HepG2 (cell line): ENCODE results near the gene C11orf91.
"Not testable (repeated sequence)": the region's sequence is repeated elsewhere in the genome, so short reads cannot be mapped to it uniquely, and the experiment has no call there.

Source experiments
- ADNP ChIP-seq: sonication (generic); formaldehyde crosslinking; IDR thresholded peaks from 2 replicates; pipeline ENCODE4 v1.4.0; 2020; ENCODE audit warnings: missing genetic modification reagents
- BRCA1 ChIP-seq: sonication (generic); formaldehyde crosslinking; IDR thresholded peaks from 2 replicates; pipeline ENCODE4 v1.4.0; 2020; ENCODE audit warnings: missing genetic modification reagents
- HCFC1 ChIP-seq: fragments of 150-350 bp; IDR thresholded peaks from 2 replicates; pipeline ENCODE4 v1.6.1; 2014; ENCODE audit warnings: low read depth, low read length
- HES4 ChIP-seq: sonication (generic); formaldehyde crosslinking; IDR thresholded peaks from 2 replicates; pipeline ENCODE4 v1.9.0; 2021; ENCODE audit warnings: mild to moderate bottlenecking, missing genetic modification reagents, borderline replicate concordance
- NFATC3 ChIP-seq: sonication (generic); formaldehyde crosslinking; IDR thresholded peaks from 2 replicates; pipeline ENCODE4 v1.5.1; 2020; ENCODE audit warnings: mild to moderate bottlenecking, missing genetic modification reagents
- POLR2AphosphoS5 ChIP-seq: IDR thresholded peaks from 2 replicates; pipeline ENCODE4 v1.6.1; 2012; ENCODE audit warnings: low read depth, low read length
- RAD21 ChIP-seq: fragments of 450-650 bp; formaldehyde crosslinking; IDR thresholded peaks from 2 replicates; pipeline ENCODE4 v1.5.0; 2020; ENCODE audit warnings: mild to moderate bottlenecking
- REPIN1 ChIP-seq: sonication (generic); formaldehyde crosslinking; IDR thresholded peaks from 2 replicates; pipeline ENCODE4 v1.8.0; 2022; ENCODE audit warnings: missing genetic modification reagents, low read depth, mild to moderate bottlenecking, borderline replicate concordance
- SP2 ChIP-seq: sonication (generic); formaldehyde crosslinking; IDR thresholded peaks from 2 replicates; pipeline ENCODE4 v1.5.1; 2020; ENCODE audit warnings: mild to moderate bottlenecking, missing genetic modification reagents
- YEATS4 ChIP-seq: sonication (generic); formaldehyde crosslinking; IDR thresholded peaks from 2 replicates; pipeline ENCODE4 v1.4.0; 2020; ENCODE audit warnings: missing genetic modification reagents, borderline replicate concordance
- ZNF501 ChIP-seq: sonication (generic); formaldehyde crosslinking; IDR thresholded peaks from 2 replicates; pipeline ENCODE4 v1.5.1; 2020; ENCODE audit warnings: mild to moderate bottlenecking, moderate library complexity, missing genetic modification reagents
- TF ChIP-seq, protein P1 (sequence below): IDR thresholded peaks from 2 replicates; pipeline ENCODE4 v1.6.1; 2016

DNA sequence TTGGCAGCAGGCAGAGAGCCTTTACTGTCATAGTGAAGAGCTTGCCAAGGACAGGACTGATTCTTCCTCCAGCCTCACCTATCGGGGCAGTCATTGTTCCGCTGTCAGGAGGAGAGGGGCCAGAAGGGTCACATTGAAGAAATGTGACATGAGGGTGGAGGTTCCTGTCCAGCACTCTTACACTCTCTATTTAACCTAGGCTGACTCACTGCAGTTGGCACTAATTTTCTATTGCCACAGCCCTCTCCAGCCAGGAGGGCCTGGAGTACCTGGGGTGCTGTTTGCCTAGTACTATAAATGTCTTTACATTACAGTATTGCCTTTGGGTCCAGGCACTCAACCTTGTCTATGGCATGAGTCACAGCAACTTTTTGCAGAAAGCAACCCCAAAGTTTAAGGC lies 7.2 kb upstream of the C11orf91 start:
- not testable (repeated sequence) for TF ChIP-seq ZNF501 (CRISPR knock-in tag); HCFC1; HES4 (CRISPR knock-in tag); NFATC3 (CRISPR knock-in tag); YEATS4; RAD21 (CRISPR knock-in tag); POLR2AphosphoS5; BRCA1 (CRISPR knock-in tag); REPIN1; ADNP; SP2 (CRISPR knock-in tag)
- TF ChIP-seq, protein P1, sequence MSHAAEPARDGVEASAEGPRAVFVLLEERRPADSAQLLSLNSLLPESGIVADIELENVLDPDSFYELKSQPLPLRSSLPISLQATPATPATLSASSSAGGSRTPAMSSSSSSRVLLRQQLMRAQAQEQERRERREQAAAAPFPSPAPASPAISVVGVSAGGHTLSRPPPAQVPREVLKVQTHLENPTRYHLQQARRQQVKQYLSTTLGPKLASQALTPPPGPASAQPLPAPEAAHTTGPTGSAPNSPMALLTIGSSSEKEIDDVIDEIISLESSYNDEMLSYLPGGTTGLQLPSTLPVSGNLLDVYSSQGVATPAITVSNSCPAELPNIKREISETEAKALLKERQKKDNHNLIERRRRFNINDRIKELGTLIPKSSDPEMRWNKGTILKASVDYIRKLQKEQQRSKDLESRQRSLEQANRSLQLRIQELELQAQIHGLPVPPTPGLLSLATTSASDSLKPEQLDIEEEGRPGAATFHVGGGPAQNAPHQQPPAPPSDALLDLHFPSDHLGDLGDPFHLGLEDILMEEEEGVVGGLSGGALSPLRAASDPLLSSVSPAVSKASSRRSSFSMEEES (CRISPR knock-in tag): not testable (repeated sequence)
